ENCODE data around the gene NGRN. TPM values are rescaled to one million over a fixed set of nuclear protein-coding genes. Genes with fewer than 3 reads are reported as not detected.
"Not testable (repeated sequence)": the region's sequence is repeated elsewhere in the genome, so short reads cannot be mapped to it uniquely, and the experiment has no call there.

The NGRN gene
- polyA plus RNA-seq, 1 of the 3 experiments (the other 2 are of a cell fraction) = 48.2 TPM

- ChIA-PET POLR2A (no interaction called here), CTCF (no interaction called here)
- H3K4me2 ChIP-seq = no peak overlapping the region
These were observed 5.9 kb upstream of the NGRN start for GRCh38 chr15:90259524-90259923.

GRCh38 chr15:90260731-90261130 is 4.7 kb upstream of the NGRN start:
- not testable (repeated sequence) for H3K36me3 ChIP-seq (replicated peaks in 1 of 2; ENCODE audit: control insufficient read depth in 1 of 2, insufficient read depth in 2 of 2, low read length in 1 of 2); H3K9ac ChIP-seq; H3K9me2 ChIP-seq; DNase-seq; H3F3A ChIP-seq (replicated peaks; ENCODE audit: insufficient read depth); H3K4me2 ChIP-seq; H4K20me1 ChIP-seq (ENCODE audit: insufficient read depth); H2AFZ ChIP-seq (ENCODE audit: low read depth); H3K4me1 ChIP-seq (ENCODE audit: control insufficient read depth in 1 of 2, insufficient read depth in 2 of 2, low read depth in 1 of 2, low read length in 1 of 2); H3K27me3 ChIP-seq (ENCODE audit: insufficient read depth); H3K27ac ChIP-seq (ENCODE audit: low read depth in 2 of 2, low read length in 1 of 2); H3K9me3 ChIP-seq; H3K4me3 ChIP-seq (ENCODE audit: low read depth in 2 of 2, low read length in 1 of 2); H3K79me2 ChIP-seq (ENCODE audit: insufficient read depth)
- POLR2A ChIA-PET = interaction anchor here (0.6 kb wide), 1 partner anchor 30 kb away, joined by 5 read pairs; no protein-coding TSS in a partner anchor
- WGBS (ENCODE audit: low lambda C conversion rate) = 87% methylated on average over 6 of the region's 6 CpGs
- CTCF ChIA-PET = interaction anchor here (2.7 kb wide), 1 partner anchor 10 kb away, joined by 9 read pairs; no protein-coding TSS in a partner anchor

More at GRCh38 chr15:90259524-90259923, 5.9 kb upstream of the NGRN start:
- Histone ChIP-seq H3K27me3 (ENCODE audit: insufficient read depth) (no peaks in the 10 kb centered on the region), H2AFZ (ENCODE audit: low read depth) (no peak overlapping the region), H3K9ac (no peak overlapping the region), H3K36me3 (replicated peaks in 1 of 2; ENCODE audit: control insufficient read depth in 1 of 2, insufficient read depth in 2 of 2, low read length in 1 of 2) (no peaks in the 10 kb centered on the region), H3K9me3 (no peaks in the 10 kb centered on the region), H3K79me2 (ENCODE audit: insufficient read depth) (no peaks in the 10 kb centered on the region), H4K20me1 (ENCODE audit: insufficient read depth) (no peaks in the 10 kb centered on the region), H3K27ac (ENCODE audit: low read depth in 2 of 2, low read length in 1 of 2) (no peak overlapping the region), H3F3A (replicated peaks; ENCODE audit: insufficient read depth) (no peaks in the 10 kb centered on the region), H3K9me2 (no peaks in the 10 kb centered on the region), H3K4me1 (ENCODE audit: control insufficient read depth in 1 of 2, insufficient read depth in 2 of 2, low read depth in 1 of 2, low read length in 1 of 2) (peaks cover 0 to 4% of the 10 kb centered on the region in 2 experiments; a peak in 1 of 4 replicates), H3K4me3 (ENCODE audit: low read depth in 2 of 2, low read length in 1 of 2) (no peak overlapping the region)
- no peak for DNase-seq
- WGBS (ENCODE audit: low lambda C conversion rate) = 83% methylated on average over 5 of the region's 5 CpGs
- TF ChIP-seq RCOR1 (IDR thresholded peaks at IDR 0.05; ENCODE audit: low read length) (no peak), SMC3 (IDR thresholded peaks at IDR 0.05; ENCODE audit: low read depth, low read length) (no peak), RXRA (IDR thresholded peaks at IDR 0.05; ENCODE audit: borderline replicate concordance, low read depth) (no peak), FOXM1 (IDR thresholded peaks at IDR 0.05; ENCODE audit: low read depth) (no peak), MXI1 (IDR thresholded peaks at IDR 0.05; ENCODE audit: low read depth, low read length) (no peak), REST (IDR thresholded peaks at IDR 0.05; ENCODE audit: low read depth, low read length) (no peak), NRF1 (IDR thresholded peaks at IDR 0.05; ENCODE audit: low read depth, low read length) (no peak), EP300 (IDR thresholded peaks at IDR 0.05; ENCODE audit: borderline replicate concordance in 1 of 2, low read depth in 1 of 2, low read length in 1 of 2) (no peak), FOSL2 (IDR thresholded peaks at IDR 0.05; ENCODE audit: borderline replicate concordance, low read depth) (no peak), GATA2 (CRISPR knock-in tag; IDR thresholded peaks at IDR 0.05) (no peak), TEAD4 (IDR thresholded peaks at IDR 0.05; ENCODE audit: borderline replicate concordance, insufficient read depth) (no peak), NFIC (IDR thresholded peaks at IDR 0.05; ENCODE audit: borderline replicate concordance) (no peak), FOXJ3 (CRISPR knock-in tag; IDR thresholded peaks at IDR 0.05) (no peak), TCF12 (IDR thresholded peaks at IDR 0.05) (no peak)
- TF ChIP-seq, protein P1, sequence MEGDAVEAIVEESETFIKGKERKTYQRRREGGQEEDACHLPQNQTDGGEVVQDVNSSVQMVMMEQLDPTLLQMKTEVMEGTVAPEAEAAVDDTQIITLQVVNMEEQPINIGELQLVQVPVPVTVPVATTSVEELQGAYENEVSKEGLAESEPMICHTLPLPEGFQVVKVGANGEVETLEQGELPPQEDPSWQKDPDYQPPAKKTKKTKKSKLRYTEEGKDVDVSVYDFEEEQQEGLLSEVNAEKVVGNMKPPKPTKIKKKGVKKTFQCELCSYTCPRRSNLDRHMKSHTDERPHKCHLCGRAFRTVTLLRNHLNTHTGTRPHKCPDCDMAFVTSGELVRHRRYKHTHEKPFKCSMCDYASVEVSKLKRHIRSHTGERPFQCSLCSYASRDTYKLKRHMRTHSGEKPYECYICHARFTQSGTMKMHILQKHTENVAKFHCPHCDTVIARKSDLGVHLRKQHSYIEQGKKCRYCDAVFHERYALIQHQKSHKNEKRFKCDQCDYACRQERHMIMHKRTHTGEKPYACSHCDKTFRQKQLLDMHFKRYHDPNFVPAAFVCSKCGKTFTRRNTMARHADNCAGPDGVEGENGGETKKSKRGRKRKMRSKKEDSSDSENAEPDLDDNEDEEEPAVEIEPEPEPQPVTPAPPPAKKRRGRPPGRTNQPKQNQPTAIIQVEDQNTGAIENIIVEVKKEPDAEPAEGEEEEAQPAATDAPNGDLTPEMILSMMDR (IDR thresholded peaks at IDR 0.05) = no peak
- TF ChIP-seq, protein P2, sequence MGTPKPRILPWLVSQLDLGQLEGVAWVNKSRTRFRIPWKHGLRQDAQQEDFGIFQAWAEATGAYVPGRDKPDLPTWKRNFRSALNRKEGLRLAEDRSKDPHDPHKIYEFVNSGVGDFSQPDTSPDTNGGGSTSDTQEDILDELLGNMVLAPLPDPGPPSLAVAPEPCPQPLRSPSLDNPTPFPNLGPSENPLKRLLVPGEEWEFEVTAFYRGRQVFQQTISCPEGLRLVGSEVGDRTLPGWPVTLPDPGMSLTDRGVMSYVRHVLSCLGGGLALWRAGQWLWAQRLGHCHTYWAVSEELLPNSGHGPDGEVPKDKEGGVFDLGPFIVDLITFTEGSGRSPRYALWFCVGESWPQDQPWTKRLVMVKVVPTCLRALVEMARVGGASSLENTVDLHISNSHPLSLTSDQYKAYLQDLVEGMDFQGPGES (IDR thresholded peaks at IDR 0.05; ENCODE audit: low read depth, low read length) = no peak
- TF ChIP-seq, protein P3, sequence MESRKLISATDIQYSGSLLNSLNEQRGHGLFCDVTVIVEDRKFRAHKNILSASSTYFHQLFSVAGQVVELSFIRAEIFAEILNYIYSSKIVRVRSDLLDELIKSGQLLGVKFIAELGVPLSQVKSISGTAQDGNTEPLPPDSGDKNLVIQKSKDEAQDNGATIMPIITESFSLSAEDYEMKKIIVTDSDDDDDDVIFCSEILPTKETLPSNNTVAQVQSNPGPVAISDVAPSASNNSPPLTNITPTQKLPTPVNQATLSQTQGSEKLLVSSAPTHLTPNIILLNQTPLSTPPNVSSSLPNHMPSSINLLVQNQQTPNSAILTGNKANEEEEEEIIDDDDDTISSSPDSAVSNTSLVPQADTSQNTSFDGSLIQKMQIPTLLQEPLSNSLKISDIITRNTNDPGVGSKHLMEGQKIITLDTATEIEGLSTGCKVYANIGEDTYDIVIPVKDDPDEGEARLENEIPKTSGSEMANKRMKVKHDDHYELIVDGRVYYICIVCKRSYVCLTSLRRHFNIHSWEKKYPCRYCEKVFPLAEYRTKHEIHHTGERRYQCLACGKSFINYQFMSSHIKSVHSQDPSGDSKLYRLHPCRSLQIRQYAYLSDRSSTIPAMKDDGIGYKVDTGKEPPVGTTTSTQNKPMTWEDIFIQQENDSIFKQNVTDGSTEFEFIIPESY (IDR thresholded peaks at IDR 0.05; ENCODE audit: borderline replicate concordance, low read depth) = no peak
